GM10847 (cell line): ENCODE results near the gene TPCN1.

Experiments used
- POLR2A ChIP-seq: IDR thresholded peaks from 2 replicates; pipeline ENCODE4 v1.6.1; 2011; ENCODE audit not compliant: insufficient read length; ENCODE audit errors: extremely low read depth

TPCN1 gene

GRCh38 chr12:113221181-113221996 is at the start of gene TPCN1:
TPCN1 (plus strand) TSS chr12:113221464; CDS start chr12:113226853, 5,389 bp downstream.
- TF ChIP-seq POLR2A = peak; percentile 99

DNA sequence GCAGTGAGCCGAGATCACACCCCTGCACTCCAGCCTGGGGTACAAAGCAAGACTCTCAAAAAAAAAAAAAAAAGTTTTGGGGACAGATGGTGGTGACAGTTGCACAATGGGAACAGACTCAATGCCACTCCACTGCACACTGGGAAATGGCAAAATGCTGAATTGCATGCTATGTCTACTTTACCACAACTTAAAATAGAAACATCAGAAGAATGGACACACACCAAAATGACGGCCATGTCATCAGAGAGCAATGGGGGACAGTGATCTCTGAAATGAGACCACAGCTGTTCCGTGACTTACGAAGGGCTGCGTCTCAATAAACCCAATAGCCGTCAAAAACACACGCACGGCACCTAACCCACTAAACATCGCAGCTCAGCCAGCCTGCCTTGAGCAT is 49.7 kb upstream of the TPCN1 start:
- no peak for TF ChIP-seq POLR2A

DNA sequence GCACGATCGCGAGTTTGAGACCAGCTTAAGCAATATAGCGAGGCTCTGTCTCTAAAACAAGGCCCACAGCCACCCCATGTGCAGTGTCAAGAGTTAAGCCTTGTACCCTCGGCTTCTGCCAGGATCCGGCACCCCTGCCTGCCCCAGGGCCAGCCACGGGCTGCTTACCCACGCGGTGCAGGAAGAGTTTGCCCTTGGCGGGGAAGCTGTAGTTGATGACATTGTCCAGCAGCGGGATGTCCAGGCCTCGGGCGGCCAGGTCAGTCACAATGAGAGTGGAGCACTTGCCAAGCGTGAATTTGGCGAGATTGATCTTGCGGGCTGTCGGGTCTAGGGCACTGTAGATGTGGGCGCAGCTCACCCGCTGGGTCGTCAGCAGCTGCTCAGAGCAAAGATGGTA is 49.1 kb upstream of the TPCN1 start:
- no peak for TF ChIP-seq POLR2A

DNA sequence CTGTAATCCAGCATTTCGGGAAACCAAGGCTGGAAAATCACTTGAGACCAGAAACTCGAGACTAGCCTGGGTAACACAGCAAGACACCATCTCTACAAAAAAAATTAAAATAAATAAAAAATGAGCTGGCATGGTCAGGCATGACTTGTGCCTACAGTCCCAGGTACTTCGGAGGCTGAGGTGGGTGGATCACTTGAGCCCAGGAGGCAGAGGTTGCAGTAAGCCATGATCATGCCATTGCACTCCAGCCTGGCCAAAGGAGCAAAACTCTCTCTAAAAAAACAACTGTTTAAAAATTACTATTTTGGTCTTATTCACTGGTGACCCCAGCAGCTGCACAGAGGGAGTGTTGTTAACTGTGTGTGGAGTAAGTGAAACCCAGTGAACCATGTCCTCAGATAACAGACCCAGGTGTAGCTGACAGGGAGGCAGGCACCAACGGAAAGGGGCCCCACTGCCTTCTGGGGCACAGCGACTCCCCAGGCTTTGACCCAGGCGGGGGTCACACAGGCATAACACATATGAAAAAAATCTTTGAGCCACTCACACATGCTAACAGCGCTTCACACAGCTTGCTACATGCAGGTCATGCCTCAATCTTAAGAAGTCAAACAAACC is 48.1 kb upstream of the TPCN1 start:
- no peak for TF ChIP-seq POLR2A

DNA sequence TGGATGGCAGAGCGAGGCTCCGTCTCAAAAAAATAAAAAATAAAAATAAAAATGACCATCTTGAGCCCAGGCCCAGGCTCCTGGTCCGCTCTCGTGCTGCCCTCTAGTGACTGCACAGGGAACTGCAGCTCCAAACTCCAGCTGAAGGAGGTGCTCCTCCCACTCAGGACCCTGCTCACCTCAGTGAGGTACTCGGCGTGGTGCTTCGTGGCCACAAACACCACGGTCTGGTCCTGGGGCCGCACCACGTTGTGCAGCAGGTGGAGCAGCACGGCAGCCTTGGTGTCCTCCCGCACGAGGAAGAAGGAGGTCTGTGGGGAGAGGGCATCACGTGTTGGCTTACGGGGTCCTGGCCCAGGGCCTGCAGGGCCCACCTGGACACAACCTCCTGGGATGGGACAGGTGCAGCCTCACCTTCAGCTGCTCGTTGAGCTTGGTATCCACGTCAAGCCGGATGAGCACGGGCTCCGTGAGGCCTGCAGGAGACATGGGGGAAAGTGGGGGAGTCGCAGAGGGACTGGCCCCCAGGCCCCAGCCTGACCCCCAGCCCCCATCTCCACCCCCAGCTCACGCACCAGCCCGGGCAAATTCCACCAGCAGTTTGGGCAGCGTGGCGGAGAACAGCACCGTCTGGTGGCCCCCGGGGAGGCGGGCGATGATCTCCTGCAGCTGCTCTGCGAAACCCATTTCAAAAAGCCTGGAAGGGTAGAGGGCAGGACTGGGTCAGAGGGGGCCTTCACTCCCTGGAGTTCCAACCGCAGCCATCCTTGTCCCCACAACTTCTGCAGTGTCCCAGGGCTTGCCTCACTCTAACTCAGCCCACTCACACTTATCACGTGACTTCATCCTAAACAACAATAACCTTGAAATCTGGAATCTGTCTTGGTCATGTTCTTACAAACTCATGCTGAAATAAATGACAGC is 46.5 kb upstream of the TPCN1 start:
- no peak for TF ChIP-seq POLR2A

DNA sequence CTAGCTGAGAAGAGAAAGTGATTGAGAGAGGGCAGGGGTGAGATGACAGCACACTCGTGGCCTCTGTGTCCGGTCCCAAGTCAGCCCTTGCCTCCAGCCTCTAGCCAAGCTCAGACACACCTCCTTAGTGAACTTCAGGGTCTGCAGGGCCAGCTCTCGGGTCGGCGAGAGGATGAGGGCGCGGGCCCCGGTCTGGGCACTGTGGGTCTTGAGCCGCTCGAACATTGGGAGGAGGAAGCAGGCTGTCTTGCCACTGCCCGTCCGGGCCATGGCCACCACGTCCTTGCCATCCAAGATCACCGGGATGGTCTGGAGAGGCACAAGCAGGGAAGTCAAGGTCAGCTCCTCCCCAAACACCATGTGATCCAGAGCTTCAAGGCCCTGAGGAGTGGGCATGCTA is 42.2 kb upstream of the TPCN1 start:
- no peak for TF ChIP-seq POLR2A

GRCh38 chr12:113180333-113180732 is 40.9 kb upstream of the TPCN1 start:
- TF ChIP-seq POLR2A = no peak

DNA sequence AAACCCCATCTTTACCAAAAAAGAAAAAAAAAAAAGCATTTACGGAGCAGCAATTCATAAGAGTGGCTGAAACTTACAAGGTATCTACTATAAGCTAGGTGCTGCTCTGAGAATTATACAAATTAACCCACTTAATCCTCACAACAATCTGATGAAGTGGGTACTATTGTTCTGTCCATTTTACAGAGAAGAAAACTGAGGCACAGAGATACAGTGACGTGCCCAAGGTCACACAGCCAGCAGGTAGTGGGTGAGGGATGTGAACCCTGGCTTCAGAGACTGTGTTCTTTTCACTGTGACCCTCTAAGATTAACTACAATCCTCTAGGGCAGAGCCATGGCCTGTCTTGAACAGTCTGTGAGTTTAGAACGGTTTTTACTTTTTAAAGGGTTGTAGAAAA is 39.3 kb upstream of the TPCN1 start:
- TF ChIP-seq POLR2A = no peak

DNA sequence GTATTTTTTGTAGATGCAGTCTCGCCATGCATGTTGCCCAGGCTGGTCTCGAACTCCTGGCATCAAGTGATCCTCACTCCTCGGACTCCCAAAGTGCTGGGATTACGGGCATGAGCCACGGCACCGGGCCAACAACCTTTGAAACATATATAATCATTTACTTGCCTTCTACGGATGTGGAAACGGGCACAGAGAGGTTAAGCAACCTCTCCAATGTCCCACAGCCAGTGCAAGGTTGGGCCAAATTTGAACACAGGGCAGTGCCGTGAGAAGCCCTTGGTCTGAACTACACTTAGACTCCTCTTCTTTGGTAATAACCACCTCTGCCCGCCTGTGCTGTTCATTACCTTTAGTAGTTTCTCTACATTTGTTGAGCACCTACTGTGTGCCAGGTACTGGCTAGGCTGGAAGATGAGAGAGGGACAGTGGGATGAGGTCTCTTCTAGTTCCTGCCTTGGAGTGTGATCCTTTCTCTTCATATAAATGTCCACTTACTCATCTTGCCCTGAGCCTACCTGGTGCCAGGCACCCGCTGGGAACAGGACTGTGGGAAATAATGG is 38.2 kb upstream of the TPCN1 start:
- no peak for TF ChIP-seq POLR2A

GRCh38 chr12:113184098-113184899 is 37.0 kb upstream of the TPCN1 start:
- TF ChIP-seq POLR2A = no peak

GRCh38 chr12:113184900-113185179 is 36.4 kb upstream of the TPCN1 start:
- TF ChIP-seq POLR2A = peak; percentile 55

DNA sequence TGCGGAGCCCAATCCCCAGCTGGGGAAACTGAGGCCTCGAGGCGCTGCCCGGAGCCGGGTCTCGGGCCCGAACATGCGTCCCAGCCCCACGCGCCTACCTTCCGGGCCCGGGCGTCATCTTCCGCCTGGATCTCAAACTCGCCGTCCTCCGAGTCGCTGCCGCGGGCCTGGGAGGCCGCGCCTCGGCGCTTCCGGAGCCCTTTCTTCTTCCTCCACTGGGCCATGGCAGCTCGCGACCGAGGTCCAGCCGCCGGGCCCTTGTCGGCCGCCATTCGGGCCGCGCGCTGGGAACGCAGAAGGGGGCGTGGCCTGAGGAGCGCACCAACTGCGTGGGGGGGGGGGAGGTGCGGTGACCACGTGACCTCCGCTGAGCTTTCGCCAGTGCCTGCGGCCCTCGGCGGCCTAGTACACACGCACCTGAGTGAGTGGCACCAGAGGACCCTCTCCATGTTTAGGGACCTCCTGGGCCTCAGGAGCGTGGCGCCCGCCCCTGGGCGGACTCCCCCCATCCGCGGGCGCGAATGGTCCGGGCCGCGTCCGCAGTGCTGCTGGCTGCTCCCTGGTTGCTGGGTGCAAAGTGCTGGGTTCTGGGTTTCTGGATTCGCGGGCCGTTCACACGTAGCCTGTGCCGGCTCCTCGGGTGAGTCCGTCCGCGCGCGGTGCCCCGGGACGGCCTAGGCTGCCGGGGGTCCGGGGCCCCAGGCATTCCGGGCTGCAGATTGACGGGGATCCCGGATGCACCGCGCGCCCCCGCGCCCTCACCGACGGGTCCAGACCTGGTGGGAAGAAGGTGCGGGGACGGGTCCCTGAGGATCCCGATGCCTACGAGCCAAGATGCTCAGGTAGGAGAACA is 35.9 kb upstream of the TPCN1 start, which contains the start of the genes DDX54 and RITA1:
Gene DDX54 (minus strand): TSS at position 299 of the 853 bp plus-strand sequence. CDS start 27 bp downstream, at position 272.
Gene RITA1 (plus strand): TSS at position 542 of the 853 bp plus-strand sequence. CDS start 1,026 bp downstream, outside the sequence.
- TF ChIP-seq POLR2A = peak; percentile 70

GRCh38 chr12:113186033-113186365 is 35.3 kb upstream of the TPCN1 start:
- no peak for TF ChIP-seq POLR2A
